Stimulated activated naive CD4-positive, alpha-beta T cell (primary cell): ENCODE measurements around the gene RACGAP1.

Experiments
- DNase-seq, 6 experiments: peaks; one replicate each; lab custom pipeline; 2025; lab: John Stamatoyannopoulos, UW

Gene RACGAP1, protein sequence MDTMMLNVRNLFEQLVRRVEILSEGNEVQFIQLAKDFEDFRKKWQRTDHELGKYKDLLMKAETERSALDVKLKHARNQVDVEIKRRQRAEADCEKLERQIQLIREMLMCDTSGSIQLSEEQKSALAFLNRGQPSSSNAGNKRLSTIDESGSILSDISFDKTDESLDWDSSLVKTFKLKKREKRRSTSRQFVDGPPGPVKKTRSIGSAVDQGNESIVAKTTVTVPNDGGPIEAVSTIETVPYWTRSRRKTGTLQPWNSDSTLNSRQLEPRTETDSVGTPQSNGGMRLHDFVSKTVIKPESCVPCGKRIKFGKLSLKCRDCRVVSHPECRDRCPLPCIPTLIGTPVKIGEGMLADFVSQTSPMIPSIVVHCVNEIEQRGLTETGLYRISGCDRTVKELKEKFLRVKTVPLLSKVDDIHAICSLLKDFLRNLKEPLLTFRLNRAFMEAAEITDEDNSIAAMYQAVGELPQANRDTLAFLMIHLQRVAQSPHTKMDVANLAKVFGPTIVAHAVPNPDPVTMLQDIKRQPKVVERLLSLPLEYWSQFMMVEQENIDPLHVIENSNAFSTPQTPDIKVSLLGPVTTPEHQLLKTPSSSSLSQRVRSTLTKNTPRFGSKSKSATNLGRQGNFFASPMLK

DNA sequence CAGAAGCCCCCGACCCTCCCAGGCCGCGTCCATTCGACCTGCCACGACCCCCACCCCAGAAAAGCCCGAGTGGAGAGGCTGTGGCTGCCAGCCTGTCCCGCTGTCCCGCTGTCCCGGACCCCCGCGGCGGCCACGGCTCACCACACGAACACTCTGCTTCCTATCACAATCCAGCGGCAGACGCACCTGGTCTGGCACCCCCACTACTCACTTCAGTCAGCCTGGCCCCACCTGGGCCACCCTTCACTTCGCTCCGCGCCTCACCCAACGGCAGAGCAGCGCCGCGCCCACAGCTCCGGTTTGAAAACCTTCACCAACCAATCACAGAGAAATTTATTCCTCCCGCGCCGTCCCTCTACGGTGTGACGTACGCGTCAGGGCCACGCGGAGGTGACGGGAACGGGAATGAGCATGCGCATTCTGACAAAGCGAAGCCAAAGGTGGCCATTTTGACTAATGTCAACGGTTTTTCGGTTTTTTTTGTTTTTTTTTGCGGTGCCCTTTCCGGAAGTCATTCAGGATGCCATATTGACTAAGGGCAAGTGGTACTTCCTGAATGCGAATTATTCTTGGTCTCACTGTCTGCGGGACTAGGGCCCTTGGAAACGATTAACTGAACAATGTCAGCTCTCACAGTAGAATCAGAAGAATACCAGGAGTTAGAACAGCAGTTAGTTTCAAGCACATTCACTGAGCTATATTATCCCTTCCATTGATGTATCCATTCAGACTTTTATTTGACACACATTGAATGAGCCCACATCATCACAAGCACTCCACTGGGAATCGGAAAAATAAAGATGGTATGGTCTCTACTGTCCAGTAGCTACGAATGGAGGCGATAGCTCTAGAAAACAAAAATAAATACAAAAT is at the start of gene RACGAP1:
TSS of gene RACGAP1 (minus strand) at position 308 of the 873 bp plus-strand sequence. CDS start 8,779 bp downstream, outside the sequence.
- DNase-seq: peak; percentile 79 to 98 (median 96)

DNA sequence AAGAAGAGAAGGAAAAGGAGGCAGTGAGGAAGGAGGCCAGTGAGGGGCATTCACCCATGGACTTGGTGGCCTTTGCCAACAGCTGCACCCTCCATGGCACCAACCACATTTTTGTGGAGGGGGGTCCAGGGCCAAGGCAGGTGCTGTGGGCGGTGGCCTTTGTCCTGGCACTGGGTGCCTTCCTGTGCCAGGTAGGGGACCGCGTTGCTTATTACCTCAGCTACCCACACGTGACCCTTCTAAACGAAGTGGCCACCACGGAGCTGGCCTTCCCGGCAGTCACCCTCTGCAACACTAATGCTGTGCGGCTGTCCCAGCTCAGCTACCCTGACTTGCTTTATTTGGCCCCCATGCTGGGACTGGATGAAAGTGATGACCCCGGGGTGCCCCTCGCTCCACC is 48.4 kb upstream of the RACGAP1 start:
- DNase-seq: no peak

DNA sequence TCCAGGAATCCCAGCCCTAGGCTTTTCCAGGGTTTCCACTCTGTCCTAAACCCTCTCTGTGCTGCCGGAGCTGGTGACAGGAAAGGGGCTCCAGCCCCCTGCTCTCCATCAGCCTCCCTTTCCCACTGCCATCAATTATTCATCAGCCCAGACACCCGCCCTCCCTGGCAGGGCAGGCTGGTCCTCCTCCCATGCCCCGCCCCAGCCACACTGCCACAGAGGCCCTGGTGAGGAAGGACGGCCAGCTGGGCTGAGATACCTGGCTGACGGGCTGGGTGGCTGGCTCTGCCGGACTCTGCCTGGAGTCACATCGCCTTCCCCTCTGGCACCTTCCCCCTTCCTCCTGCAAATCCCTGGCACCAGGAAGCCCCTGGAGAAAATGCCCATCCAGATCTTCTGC is 47.9 kb upstream of the RACGAP1 start:
- no peak for DNase-seq

GRCh38 chr12:50072198-50072907 is 47.1 kb upstream of the RACGAP1 start:
- DNase-seq: no peak

DNA sequence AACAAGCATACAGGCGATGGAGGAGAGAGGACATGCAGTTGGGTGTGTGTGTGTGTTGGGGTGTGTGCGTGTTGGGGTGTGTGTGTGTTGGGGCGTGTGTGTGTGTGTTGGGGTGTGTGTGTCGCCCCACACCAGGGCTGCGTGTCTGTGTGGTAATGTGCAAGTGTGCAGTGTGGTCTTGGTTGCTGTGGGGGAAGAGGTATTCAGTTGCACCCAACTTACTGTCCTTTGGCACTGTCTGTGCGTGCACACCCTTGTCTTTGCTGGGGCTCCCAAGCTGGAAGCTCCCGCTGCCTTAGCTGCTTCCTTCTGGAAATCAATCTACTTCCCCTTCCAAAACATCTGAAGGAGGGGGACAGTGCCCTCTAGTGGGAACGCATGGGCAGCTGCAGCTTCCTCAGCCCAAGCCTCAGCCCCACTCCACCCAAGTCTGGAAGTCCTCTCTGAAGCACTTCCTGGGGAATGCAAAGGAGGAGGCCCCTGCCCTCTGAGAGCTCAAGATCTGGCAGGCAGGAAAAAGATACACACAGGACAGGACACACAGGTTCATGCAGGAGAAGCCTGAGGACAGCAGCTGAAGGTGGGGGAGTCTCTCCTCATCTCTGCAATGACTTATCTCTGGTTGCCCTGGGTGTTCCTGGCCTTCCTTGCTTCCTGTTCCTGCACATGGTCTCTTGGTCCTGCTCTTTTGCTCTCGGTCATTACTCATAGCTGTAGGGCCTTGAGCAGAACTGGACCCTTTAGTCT is 45.2 kb upstream of the RACGAP1 start:
- peak in 5 of 6 experiments; percentile 11 to 67 (median 56) for DNase-seq

GRCh38 chr12:50069539-50069938 is 44.2 kb upstream of the RACGAP1 start:
- no peak for DNase-seq

DNA sequence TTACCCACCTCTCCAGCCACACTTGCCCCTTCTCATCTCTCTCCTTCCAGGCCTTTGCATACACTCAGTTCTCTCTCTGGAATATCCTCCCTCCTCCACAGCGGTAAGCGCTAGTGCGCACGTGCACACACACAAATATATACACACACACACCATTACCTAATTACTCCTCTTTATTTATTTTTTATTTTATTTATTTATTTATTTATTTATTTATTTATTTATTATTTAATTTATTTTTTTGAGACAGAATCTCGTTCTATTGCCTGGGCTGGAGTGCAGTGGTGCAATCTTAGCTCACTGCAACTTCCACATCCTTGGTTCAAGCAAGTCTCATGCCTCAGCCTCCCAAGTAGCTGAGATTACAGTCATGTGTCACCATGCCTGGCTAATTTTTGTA is 43.8 kb upstream of the RACGAP1 start:
- no peak for DNase-seq

GRCh38 chr12:50066402-50066801 is 41.1 kb upstream of the RACGAP1 start:
- no peak for DNase-seq

GRCh38 chr12:50065726-50066310 is 40.5 kb upstream of the RACGAP1 start:
- no peak for DNase-seq

GRCh38 chr12:50062728-50063460 is 37.6 kb upstream of the RACGAP1 start:
- no peak for DNase-seq

GRCh38 chr12:50061946-50062686 is 36.8 kb upstream of the RACGAP1 start:
- no peak for DNase-seq

- no peak for DNase-seq
Observed at GRCh38 chr12:50061171-50061570, 35.9 kb upstream of the RACGAP1 start.

DNA sequence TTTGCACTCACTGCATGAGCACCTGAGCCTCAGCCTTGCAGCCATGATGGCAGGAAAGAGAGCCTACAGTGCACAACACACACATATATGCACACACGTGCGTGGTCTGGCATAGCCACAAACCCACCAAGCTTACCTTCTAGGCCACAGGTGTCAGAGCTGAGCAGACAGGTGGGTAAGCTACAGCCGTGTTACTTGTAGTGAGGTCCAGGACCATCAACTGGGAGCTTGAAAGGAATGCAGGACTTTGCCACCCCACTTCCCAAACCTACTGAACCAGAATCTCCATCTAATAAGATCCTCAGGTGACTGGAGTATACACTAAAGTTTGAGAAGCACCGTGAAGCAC is 34.8 kb upstream of the RACGAP1 start:
- DNase-seq: no peak

DNA sequence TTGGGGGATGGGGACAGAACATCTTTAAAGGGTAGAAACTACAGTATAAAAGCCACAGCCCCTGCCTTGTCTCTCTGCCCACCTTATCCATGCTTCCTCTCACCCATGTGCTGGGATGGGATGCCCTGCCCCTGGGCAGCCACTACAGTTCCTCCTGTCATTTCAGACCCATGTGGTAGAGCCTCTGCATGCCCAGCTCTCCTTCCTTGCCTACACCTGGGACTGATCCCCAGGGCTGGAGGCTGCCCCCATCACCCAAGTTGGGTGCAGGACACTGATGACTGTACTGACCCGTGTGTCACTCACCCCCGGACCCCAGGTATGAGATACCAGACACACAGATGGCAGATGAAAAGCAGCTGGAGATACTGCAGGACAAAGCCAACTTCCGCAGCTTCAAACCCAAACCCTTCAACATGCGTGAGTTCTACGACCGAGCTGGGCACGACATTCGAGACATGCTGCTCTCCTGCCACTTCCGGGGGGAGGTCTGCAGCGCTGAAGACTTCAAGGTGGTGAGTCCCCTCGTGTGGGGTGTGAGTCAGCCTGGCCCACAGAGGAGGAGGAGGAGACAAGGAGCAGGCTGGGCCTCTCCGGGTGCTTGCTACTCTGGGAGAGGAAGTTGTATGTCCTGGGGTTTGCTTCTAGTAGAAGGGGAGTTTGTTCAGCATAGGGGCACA is 34.3 kb upstream of the RACGAP1 start:
- DNase-seq: peak in 5 of 6 experiments; percentile 9 to 48 (median 32)

GRCh38 chr12:50058743-50059312 is 33.5 kb upstream of the RACGAP1 start:
- DNase-seq: peak in 1 of 6 experiments; percentile 40

GRCh38 chr12:50057896-50058670 is 32.8 kb upstream of the RACGAP1 start:
- peak in 2 of 6 experiments; percentile 18 to 21 for DNase-seq
